HG03045 (cell line): ENCODE measurements around the gene KRT222.

Source experiments
- ATAC-seq: cut with Tn5 transposase; IDR thresholded peaks from one replicate; pipeline ENCODE4 v1.9.1; 2021; ENCODE audit warnings: mild to moderate bottlenecking, moderate library complexity; ENCODE audit not compliant: unreplicated experiment

Gene KRT222

DNA sequence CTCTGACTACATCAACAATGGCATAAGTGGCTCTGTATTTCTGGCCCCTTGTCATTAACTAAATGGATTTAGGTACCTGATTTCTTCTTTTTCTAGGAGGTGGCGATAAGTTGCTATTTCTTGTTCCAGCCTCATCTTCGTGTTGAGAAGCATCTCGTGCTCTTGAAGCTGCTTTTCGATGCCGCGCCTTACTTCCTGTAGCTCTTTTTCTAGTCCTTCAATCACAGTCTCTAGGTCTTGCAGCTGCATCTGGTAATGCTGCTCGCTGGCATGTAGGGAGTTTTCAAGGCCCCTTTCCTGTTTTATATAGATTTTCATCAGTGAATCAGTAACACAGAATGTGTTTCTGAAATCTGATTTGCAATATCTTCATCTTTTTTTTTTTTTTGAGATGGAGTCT, 5.1 kb downstream of the KRT222 start:
- ATAC-seq, result no peak

DNA sequence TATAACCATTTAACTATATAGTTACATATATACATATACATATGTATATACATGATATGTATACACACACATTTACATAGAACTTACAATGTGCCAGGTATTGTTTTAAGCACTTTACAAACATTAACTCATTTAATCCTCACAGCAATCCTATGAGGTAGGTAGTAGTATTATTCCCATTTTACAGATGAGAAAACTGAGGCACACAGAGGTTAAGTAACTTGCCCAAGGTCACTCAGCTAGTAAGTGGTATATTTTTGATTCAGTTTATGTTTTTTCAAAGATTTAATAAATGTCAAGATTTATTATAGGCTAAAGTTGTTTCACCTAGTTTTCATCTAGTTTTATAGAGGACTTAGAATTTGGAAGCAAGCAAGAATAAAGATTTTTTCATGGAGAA, 6.6 kb downstream of the KRT222 start:
- ATAC-seq, result no peak

DNA sequence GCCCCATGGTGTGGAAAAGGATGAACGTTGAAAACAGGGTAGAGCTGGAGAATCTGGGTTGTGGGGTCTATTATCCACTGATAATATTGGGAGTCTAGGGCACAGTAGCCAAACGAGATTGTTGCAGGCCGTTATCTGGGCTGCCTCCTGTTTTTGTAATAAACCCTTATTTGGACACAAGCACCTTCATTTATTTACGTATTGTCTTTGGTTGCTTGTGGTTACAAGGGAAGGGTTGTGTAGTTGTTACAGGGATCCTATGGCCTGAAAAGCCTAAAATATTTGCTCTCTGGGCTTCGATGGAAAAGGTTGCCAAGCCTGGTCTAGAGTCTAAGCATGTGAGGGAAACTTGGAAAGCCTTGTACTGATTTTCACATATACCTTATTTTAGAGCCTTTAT, 13.0 kb downstream of the KRT222 start:
- no peak for ATAC-seq

DNA sequence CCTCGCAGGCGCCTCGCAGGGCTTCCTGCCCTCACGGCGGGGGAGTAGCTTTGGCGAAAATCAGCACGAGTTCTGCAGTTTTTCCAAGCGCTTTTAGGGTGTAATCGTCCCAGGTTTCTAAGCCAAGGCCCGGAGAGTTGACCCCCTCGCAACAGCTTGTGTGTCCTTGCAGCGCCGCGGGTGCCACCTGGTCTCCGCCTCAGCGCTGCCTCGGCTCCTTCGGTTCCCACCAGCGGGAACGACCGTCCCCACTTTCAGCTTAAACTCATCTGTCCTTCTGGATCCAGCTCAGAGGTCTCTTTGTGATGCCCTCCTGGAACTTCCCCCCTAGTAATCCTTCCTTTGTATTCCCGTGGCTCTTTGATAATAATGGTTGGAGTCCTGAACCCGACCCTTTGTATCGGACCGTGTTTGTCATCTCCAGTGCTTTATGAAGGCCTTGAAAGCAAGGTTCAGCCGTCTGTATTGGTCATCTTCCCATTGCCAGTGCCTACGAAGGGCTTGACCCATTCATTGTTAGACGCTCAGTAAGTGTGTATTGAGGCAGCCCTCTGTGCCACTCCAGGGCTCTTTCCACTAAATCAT, 16.5 kb downstream of the KRT222 start:
- ATAC-seq, result peak; percentile 36

DNA sequence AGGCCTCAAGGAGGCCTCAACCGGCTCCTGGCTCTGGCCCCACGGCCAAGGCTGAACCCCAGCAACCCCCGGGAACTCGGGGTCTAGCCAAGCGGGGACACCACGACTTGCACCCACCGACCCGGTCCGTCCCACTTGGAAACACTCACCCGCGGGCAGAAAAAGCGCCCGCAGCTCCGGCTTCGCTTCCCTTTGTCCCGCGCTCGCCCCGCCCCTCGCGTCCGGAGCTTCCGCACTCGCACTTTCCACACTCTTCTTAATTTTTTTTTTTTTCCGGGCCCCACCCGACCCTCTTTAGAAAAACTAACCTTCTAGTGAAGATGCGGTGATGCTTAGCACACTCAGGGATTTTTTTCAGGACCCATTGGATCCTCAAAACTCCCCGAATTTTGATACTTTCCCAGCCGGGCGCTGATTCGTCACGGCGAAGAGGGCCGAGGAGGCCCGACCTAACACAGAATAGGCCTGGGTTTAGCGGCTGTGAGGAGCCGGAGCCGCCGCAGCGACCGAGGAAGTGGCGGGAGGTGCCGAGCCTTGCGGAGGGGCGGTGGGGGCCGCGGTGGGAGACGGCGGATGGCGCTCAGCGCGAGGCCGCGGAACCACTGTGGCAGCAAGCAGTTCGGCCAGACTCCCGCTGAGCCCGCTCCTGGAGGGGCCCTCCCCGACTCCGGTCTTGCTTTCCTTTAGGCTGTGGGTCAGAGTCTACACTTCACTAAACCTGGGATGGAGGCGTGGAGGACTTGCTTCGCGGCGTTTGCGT, 17.2 kb downstream of the KRT222 start, which contains the start of gene SMARCE1:
Gene SMARCE1 (minus strand): TSS at position 195 of the 760 bp plus-strand sequence. CDS start 2,016 bp downstream, outside the sequence.
- ATAC-seq, result peak; percentile 76

- peak; percentile 34 for ATAC-seq
These were observed 18.0 kb downstream of the KRT222 start for GRCh38 chr17:40646791-40647623.

DNA sequence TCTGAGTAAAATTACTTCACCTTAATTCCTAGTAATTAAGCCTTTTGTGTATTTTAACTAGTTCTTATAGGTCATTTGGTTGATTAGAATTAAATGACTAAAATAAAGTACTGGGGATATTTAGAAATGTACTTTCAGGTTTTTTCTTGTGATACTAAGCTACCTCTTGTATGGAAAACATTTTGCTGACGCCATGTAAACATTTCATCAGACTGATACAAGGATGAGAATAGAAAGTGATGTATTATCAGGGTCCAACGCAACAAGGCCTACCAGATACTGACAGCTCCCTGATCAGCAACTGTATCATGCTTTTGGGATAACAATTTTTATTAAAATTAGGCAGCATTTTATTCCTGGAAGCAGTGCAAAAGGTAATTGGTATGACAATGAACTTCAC, 19.0 kb downstream of the KRT222 start:
- no peak for ATAC-seq

DNA sequence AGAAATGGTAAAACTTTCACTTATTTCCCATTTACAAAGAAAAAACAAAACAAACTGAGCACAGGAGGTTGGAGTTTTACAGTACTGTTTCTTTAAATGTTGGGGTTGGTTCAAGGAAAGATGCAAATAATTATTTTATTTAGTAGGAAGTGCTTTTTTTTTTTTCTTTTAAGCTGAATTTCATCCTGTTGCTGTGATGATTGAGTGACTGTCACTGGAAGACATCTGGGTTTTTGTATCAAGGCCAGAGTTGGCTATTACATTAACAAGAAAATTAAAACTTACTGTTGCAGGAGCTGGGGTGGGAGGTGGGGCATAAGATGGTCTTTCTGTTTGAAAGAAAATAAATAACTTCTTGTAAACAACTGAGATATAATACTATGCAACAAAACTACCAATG, 19.7 kb downstream of the KRT222 start:
- no peak for ATAC-seq

- ATAC-seq, result no peak
These were observed 27.0 kb downstream of the KRT222 start for GRCh38 chr17:40637931-40638330.

DNA sequence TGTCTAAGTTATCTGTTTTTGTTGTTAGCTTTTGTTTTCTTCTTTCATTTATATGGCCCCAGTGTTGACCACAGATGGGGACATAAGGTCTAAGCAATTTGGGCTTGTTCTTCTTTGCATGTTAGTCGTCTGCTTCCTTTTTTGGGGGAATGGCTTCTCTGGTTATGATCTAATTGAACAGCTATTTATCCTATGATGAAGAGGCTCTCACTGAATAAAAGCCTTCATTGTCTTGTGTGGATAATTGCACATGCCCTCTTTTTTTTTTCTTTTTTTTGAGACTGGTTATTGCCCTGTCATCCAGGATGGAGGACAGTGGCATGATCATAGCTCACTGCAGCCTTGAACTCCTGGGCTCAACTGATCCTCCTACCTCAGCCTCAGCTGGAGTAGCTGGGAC, 31.1 kb downstream of the KRT222 start:
- no peak for ATAC-seq

GRCh38 chr17:40632216-40632615, 32.8 kb downstream of the KRT222 start:
- ATAC-seq, result no peak

DNA sequence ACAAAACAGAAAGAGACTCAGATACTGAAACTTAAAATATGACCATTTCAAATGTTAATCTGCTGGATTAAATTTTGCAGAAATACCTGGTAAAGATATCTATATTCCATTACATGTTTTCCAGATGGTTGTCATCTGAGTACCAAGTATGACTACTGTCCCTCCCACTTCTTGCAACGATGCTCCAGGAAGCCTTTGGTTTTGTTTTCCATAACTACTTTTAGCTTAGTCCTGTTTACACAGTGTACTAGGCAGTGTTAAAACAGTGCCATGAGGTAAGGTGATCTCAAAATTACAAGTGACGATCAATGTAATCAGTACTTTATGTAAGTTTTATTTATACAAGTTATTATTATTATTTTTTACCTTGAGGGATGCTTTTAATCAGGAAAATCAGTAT, 35.1 kb downstream of the KRT222 start:
- no peak for ATAC-seq

GRCh38 chr17:40625311-40625710, 39.7 kb downstream of the KRT222 start:
- no peak for ATAC-seq

GRCh38 chr17:40623419-40624210, 41.4 kb downstream of the KRT222 start:
- no peak for ATAC-seq

DNA sequence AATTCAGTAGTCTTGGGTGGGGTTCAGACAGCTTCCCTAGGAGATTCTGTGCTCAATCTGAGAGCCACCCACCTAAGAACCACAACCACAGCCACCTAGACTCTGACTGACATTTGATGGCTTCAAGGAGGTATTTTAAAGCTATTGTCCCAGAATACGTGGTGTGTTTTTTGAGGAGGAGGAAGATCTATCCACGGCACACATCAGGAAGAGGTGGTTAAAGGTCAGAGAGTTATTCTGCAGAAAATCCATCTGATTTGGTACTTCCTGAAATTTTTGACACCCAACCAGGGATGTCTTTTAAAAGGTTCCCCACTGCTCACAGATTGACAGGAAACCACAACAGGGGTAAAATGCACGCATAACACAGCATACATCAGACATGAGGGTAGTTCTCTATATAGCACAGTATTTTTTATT, 42.5 kb downstream of the KRT222 start:
- no peak for ATAC-seq

- no peak for ATAC-seq
These were observed 43.4 kb downstream of the KRT222 start for GRCh38 chr17:40621578-40621977.

GRCh38 chr17:40621019-40621418, 44.0 kb downstream of the KRT222 start:
- no peak for ATAC-seq

DNA sequence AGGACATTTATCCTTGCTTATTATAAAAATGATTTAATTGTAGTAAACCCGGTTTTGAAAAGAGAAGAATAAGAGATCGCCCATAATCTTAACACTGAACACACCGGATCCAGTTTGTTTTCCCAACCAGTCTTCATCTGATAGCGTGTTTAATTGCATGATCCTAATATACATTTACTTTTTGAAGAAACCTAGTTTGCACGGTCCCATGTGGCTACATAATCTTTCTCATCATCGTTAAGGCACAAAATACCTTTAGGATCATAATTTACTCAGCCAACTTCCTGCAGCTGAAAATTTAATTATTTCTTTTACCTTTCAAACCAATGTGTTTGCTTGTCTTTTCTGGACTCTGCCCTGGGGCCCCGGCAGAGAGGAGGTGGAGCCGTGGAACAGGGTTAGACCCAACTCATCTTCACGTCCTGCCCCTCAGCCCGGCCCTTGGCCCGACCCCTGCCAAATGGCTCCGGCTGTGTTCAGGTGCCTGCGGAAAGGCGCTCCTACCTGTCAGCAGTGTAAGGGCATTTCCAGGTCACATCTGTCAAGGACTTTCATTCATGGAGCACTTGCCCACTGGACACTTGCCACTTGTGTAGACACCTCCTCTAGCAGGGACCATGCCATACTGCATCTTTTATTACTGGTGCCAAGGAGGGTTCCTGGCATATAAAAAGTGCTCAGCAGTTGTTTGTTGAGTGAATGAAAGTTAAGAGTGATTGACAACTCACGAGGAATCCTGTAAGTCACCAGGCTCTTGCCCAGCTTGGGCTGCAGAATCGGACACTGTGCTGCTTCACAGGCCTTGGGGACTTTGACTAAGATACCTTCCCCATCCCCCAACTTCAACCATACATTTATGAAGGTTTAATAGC, 46.0 kb downstream of the KRT222 start:
- no peak for ATAC-seq

- no peak for ATAC-seq
These were observed 47.2 kb downstream of the KRT222 start for GRCh38 chr17:40617678-40618240.

DNA sequence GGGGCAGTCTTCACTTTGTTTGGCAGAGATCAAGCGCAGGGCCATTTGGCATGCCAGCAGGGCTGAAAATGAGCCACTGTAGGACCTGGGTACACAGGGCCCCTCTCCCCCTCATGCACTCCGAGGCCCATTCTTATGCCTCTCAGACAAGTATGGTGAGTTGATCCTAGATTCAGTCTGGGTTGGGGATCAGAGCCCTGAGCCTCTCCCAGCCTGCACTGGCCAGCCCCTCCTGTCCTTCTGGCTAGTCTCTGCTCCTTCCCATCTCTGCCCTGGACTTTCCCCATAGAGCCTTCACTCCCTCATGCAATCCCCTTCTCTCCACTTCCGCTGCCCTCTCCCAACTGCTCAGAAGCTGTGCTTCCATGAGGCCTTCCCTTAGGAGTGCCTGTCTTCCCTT, 48.4 kb downstream of the KRT222 start:
- ATAC-seq, result no peak
